Hepatocyte (in vitro differentiated cells): ENCODE data around the gene LRRFIP1. TPM values are rescaled to one million over a fixed set of nuclear protein-coding genes. Genes with fewer than 3 reads are reported as not detected.

Experiments used
- DNase-seq: peaks from one replicate; pipeline ENCODE4 v3.0.0-alpha.2; 2016; ENCODE audit warnings: low spot score
- H2AFZ ChIP-seq: fragments of 200-600 bp; sonication (generic); 2 replicates; pipeline ENCODE4 v1.6.0; 2016; ENCODE audit warnings: antibody characterized with exemption, mild to moderate bottlenecking
- H3K27ac ChIP-seq: fragments of 200-600 bp; sonication (generic); 2 replicates; pipeline ENCODE4 v1.5.1; 2016; ENCODE audit warnings: mild to moderate bottlenecking
- H3K27me3 ChIP-seq: fragments of 200-600 bp; sonication (generic); 2 replicates; pipeline ENCODE4 v1.6.1; 2016
- H3K36me3 ChIP-seq: fragments of 200-600 bp; sonication (generic); replicated peaks from 2 replicates; pipeline ENCODE4 v1.5.1; 2016; ENCODE audit warnings: low read depth; ENCODE audit not compliant: insufficient read depth
- H3K4me1 ChIP-seq: fragments of 200-600 bp; sonication (generic); 2 replicates; pipeline ENCODE4 v1.5.1; 2016; ENCODE audit warnings: mild to moderate bottlenecking, moderate library complexity; ENCODE audit not compliant: insufficient read depth
- H3K4me2 ChIP-seq: fragments of 200-600 bp; sonication (generic); 2 replicates; pipeline ENCODE4 v1.6.0; 2016
- H3K4me3 ChIP-seq: fragments of 200-600 bp; sonication (generic); 2 replicates; pipeline ENCODE4 v1.5.1; 2016; ENCODE audit warnings: mild to moderate bottlenecking
- H3K79me2 ChIP-seq: fragments of 200-600 bp; sonication (generic); 2 replicates; pipeline ENCODE4 v1.6.0; 2017; ENCODE audit warnings: mild to moderate bottlenecking
- H3K9me2 ChIP-seq: fragments of 200-600 bp; sonication (generic); replicated peaks from 2 replicates; pipeline ENCODE4 v1.6.0; 2017; ENCODE audit warnings: mild to moderate bottlenecking; ENCODE audit not compliant: insufficient read depth
- H3K9me3 ChIP-seq: fragments of 200-600 bp; sonication (generic); 2 replicates; pipeline ENCODE4 v1.5.1; 2016; ENCODE audit warnings: low read depth, mild to moderate bottlenecking
- H4K20me1 ChIP-seq: fragments of 200-600 bp; sonication (generic); 2 replicates; pipeline ENCODE4 v1.6.0; 2016; ENCODE audit warnings: mild to moderate bottlenecking; ENCODE audit not compliant: insufficient read depth, poor library complexity, severe bottlenecking
- CTCF ChIP-seq: fragments of 200-600 bp; sonication (generic); IDR thresholded peaks from 2 replicates; pipeline ENCODE4 v1.5.1; 2016; ENCODE audit warnings: antibody characterized with exemption, mild to moderate bottlenecking; ENCODE audit not compliant: poor library complexity
- EZH2 ChIP-seq: fragments of 200-600 bp; sonication (generic); IDR thresholded peaks from 2 replicates; pipeline ENCODE4 v1.6.1; 2016; ENCODE audit warnings: antibody characterized with exemption, mild to moderate bottlenecking, borderline replicate concordance
- EZH2phosphoT487 ChIP-seq: fragments of 200-600 bp; sonication (generic); IDR thresholded peaks from one replicate; pipeline ENCODE4 v1.6.1; 2018; ENCODE audit warnings: antibody characterized with exemption, mild to moderate bottlenecking, low read depth, moderate library complexity; ENCODE audit not compliant: unreplicated experiment, severe bottlenecking
- WGBS: methylation state at CpG from one replicate; pipeline ENCODE4 v1.1.6; 2016; ENCODE audit warnings: low lambda C conversion rate; ENCODE audit errors: missing lambda C conversion rate; 5-methylcytosine and 5-hydroxymethylcytosine counted together
- polyA plus RNA-seq: library from polyadenylated mRNA; unstranded; fragments of >200 nt; fragmentation: Nextera tagmentation; extraction: Ambion mirVana; gene quantifications from 2 replicates; pipeline ENCODE4 v1.2.1, GENCODE V29; 2016
- total RNA-seq: library from RNA; depleted of rRNA; stranded (reverse); fragments of >200 nt; gene quantifications from 2 replicates; pipeline ENCODE4 v1.2.3, GENCODE V29; 2014

LRRFIP1 gene
- total and polyA plus RNA-seq, 2 experiments from 2014 or later, result 42.7 to 64.1 TPM

GRCh38 chr2:237633061-237633561, 5.7 kb downstream of the LRRFIP1 start:
- H3K79me2 ChIP-seq, result peaks cover 77% of the 10 kb centered on the region
- no peaks in the 10 kb centered on the region for H3K27me3 ChIP-seq
- no peak overlapping the region for H3K4me3 ChIP-seq
- peaks cover 6% of the 10 kb centered on the region for H4K20me1 ChIP-seq
- H2AFZ ChIP-seq, result no peak overlapping the region
- H3K27ac ChIP-seq, result no peak overlapping the region
- no peak overlapping the region for H3K4me2 ChIP-seq
- 91% methylated on average over 10 of the region's 10 CpGs for WGBS
- no peak for TF ChIP-seq EZH2phosphoT487
- TF ChIP-seq EZH2, result no peak
- no peak for TF ChIP-seq CTCF
- no peaks in the 10 kb centered on the region for H3K36me3 ChIP-seq
- no peak for DNase-seq
- H3K9me3 ChIP-seq, result no peaks in the 10 kb centered on the region
- no peaks in the 10 kb centered on the region for H3K9me2 ChIP-seq
- peaks cover 11% of the 10 kb centered on the region for H3K4me1 ChIP-seq

- H3K4me1 ChIP-seq, result no peaks in the 10 kb centered on the region
- no peaks in the 10 kb centered on the region for H3K9me2 ChIP-seq
- no peak overlapping the region for H3K27ac ChIP-seq
- no peaks in the 10 kb centered on the region for H3K27me3 ChIP-seq
- no peak overlapping the region for H3K4me3 ChIP-seq
- WGBS, result 89% methylated on average over 1 of the region's 1 CpG
- H2AFZ ChIP-seq, result no peak overlapping the region
- no peak for TF ChIP-seq CTCF
- no peak for DNase-seq
- no peaks in the 10 kb centered on the region for H3K9me3 ChIP-seq
- H3K36me3 ChIP-seq, result no peaks in the 10 kb centered on the region
- H3K79me2 ChIP-seq, result peaks cover 55% of the 10 kb centered on the region
- no peaks in the 10 kb centered on the region for H4K20me1 ChIP-seq
- no peak overlapping the region for H3K4me2 ChIP-seq
These were observed 9.2 kb downstream of the LRRFIP1 start for GRCh38 chr2:237636578-237636977.

GRCh38 chr2:237637429-237638135, 10.2 kb downstream of the LRRFIP1 start:
- peaks cover 59% of the 10 kb centered on the region for H3K79me2 ChIP-seq
- TF ChIP-seq CTCF, result no peak
- TF ChIP-seq EZH2, result no peak
- TF ChIP-seq EZH2phosphoT487, result no peak
- no peaks in the 10 kb centered on the region for H3K9me3 ChIP-seq
- no peak for DNase-seq
- no peak overlapping the region for H2AFZ ChIP-seq
- no peaks in the 10 kb centered on the region for H3K27me3 ChIP-seq
- no peak overlapping the region for H3K27ac ChIP-seq
- no peaks in the 10 kb centered on the region for H4K20me1 ChIP-seq
- no peaks in the 10 kb centered on the region for H3K4me1 ChIP-seq
- no peak overlapping the region for H3K4me2 ChIP-seq
- WGBS, result 97% methylated on average over 3 of the region's 3 CpGs
- no peaks in the 10 kb centered on the region for H3K9me2 ChIP-seq
- no peak overlapping the region for H3K4me3 ChIP-seq
- no peaks in the 10 kb centered on the region for H3K36me3 ChIP-seq

- no peaks in the 10 kb centered on the region for H3K4me1 ChIP-seq
- WGBS, result 96% methylated on average over 8 of the region's 8 CpGs
- no peaks in the 10 kb centered on the region for H3K9me3 ChIP-seq
- no peaks in the 10 kb centered on the region for H3K36me3 ChIP-seq
- peaks cover 58% of the 10 kb centered on the region for H3K79me2 ChIP-seq
- DNase-seq, result no peak
- H3K27me3 ChIP-seq, result no peaks in the 10 kb centered on the region
- TF ChIP-seq EZH2, result no peak
- no peak for TF ChIP-seq EZH2phosphoT487
- TF ChIP-seq CTCF, result no peak
- no peaks in the 10 kb centered on the region for H3K9me2 ChIP-seq
- H3K4me2 ChIP-seq, result no peak overlapping the region
- H4K20me1 ChIP-seq, result no peaks in the 10 kb centered on the region
- no peak overlapping the region for H3K4me3 ChIP-seq
- no peak overlapping the region for H3K27ac ChIP-seq
- no peak overlapping the region for H2AFZ ChIP-seq
These were observed 10.8 kb downstream of the LRRFIP1 start for GRCh38 chr2:237638176-237638575.
